Fibroblast of the aortic adventitia (primary cell): ENCODE data around the gene VAC14. TPM values are rescaled to one million over a fixed set of nuclear protein-coding genes. Genes with fewer than 3 reads are reported as not detected.

ENCODE experiments used
- DNase-seq: peaks from one replicate; pipeline ENCODE4 v3.0.0-alpha.2; 2010; ENCODE audit warnings: low read depth
- H3K4me3 ChIP-seq: 2 replicates; pipeline ENCODE4 v1.5.1; 2011; ENCODE audit warnings: low read depth, mild to moderate bottlenecking, control low read depth, low read length, moderate library complexity
- CTCF ChIP-seq: IDR thresholded peaks from 2 replicates; pipeline ENCODE4 v1.5.1; 2011; ENCODE audit warnings: mild to moderate bottlenecking, low read length, control low read depth, inconsistent platforms; ENCODE audit not compliant: insufficient read depth
- total RNA-seq: library from RNA; depleted of rRNA; stranded (reverse); fragments of >200 nt; gene quantifications from 2 replicates; pipeline ENCODE4 v1.2.3, GENCODE V29; 2012; ENCODE audit warnings: low replicate concordance

VAC14 gene
- total RNA-seq, 1 donor, result 29.7 TPM

GRCh38 chr16:70653406-70653805, 147.6 kb downstream of the VAC14 start:
- TF ChIP-seq CTCF, result no peak
- no peak overlapping the region for H3K4me3 ChIP-seq

GRCh38 chr16:70652322-70652721, 148.6 kb downstream of the VAC14 start:
- TF ChIP-seq CTCF, result no peak
- peak; percentile 23 for DNase-seq
- no peak overlapping the region for H3K4me3 ChIP-seq

More at GRCh38 chr16:70653406-70653805, 147.6 kb downstream of the VAC14 start:
- no peak for DNase-seq

GRCh38 chr16:70651524-70651923, 149.4 kb downstream of the VAC14 start:
- DNase-seq, result no peak
- no peak for TF ChIP-seq CTCF
- H3K4me3 ChIP-seq, result no peak overlapping the region

- no peak overlapping the region for H3K4me3 ChIP-seq
- no peak for TF ChIP-seq CTCF
- no peak for DNase-seq
These were observed 150.7 kb downstream of the VAC14 start for GRCh38 chr16:70650216-70650615.

GRCh38 chr16:70649300-70649699, 151.7 kb downstream of the VAC14 start:
- peak; percentile 30 for DNase-seq
- TF ChIP-seq CTCF, result no peak
- no peak overlapping the region for H3K4me3 ChIP-seq

GRCh38 chr16:70648606-70649005, 152.4 kb downstream of the VAC14 start:
- no peak overlapping the region for H3K4me3 ChIP-seq
- DNase-seq, result no peak
- TF ChIP-seq CTCF, result no peak
